ENCODE results near the gene HPS3. TPM values are rescaled to one million over a fixed set of nuclear protein-coding genes. Genes with fewer than 3 reads are reported as not detected.

Gene HPS3
- total RNA-seq, 1 experiment from 2014 or later = 11.3 TPM

DNA sequence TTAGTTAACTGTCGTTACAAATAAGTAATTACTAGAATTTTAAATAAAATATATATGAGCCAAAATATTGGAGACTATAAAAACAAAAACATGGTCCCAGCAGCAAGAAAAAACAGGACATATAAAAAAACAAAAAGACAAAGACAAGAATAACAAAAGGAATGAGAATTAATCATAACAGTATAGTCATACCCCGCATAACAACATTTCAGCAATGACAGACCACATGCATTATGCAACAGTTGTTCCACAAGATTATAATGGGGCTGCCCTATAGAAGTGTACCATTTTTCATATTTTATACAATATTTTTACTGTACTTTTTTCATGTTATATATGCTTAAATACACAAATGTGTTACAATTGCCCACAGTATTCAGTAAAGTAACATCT is 48.7 kb upstream of the HPS3 start:
- BruUV-seq (replicated peaks) = no TSS peak
- no peak overlapping the region for H2AFZ ChIP-seq (ENCODE audit: low read length)
- no peak overlapping the region for H3K4me2 ChIP-seq (ENCODE audit: low read length)
- H3F3A ChIP-seq (ENCODE audit: low read length, unreplicated experiment) = no peaks in the 10 kb centered on the region
- no peak for TF ChIP-seq EZH2phosphoT487 (IDR thresholded peaks at IDR 0.05; ENCODE audit: borderline replicate concordance, low read length)
- no peak for TF ChIP-seq EZH2 (IDR thresholded peaks at IDR 0.05; ENCODE audit: low read length, unreplicated experiment)
- TF ChIP-seq, protein P1, sequence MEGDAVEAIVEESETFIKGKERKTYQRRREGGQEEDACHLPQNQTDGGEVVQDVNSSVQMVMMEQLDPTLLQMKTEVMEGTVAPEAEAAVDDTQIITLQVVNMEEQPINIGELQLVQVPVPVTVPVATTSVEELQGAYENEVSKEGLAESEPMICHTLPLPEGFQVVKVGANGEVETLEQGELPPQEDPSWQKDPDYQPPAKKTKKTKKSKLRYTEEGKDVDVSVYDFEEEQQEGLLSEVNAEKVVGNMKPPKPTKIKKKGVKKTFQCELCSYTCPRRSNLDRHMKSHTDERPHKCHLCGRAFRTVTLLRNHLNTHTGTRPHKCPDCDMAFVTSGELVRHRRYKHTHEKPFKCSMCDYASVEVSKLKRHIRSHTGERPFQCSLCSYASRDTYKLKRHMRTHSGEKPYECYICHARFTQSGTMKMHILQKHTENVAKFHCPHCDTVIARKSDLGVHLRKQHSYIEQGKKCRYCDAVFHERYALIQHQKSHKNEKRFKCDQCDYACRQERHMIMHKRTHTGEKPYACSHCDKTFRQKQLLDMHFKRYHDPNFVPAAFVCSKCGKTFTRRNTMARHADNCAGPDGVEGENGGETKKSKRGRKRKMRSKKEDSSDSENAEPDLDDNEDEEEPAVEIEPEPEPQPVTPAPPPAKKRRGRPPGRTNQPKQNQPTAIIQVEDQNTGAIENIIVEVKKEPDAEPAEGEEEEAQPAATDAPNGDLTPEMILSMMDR (conservative IDR thresholded peaks at IDR 0.05; ENCODE audit: low read depth, low read length) = no peak
- H3K79me2 ChIP-seq (ENCODE audit: low read length) = peaks cover 74% of the 10 kb centered on the region
- H4K20me1 ChIP-seq (ENCODE audit: low read length) = no peaks in the 10 kb centered on the region
- ChIA-PET POLR2A (ENCODE audit: unreplicated experiment) (interaction anchor here (0.6 kb wide), 1 partner anchor 136 kb away, joined by 12 read pairs; no protein-coding TSS in a partner anchor), CTCF (no interaction called here)
- no peaks in the 10 kb centered on the region for H3K9me2 ChIP-seq (replicated peaks; ENCODE audit: low read length)
- ATAC-seq (no peak), DNase-seq (peak; percentile 40)
- intact Hi-C loops (cut with micrococcal nuclease) = loop anchor here (5.0 kb wide), 1 partner anchor 88 kb away; the partner anchor contains the start of gene GYG1
- 0 out of 2 replicates have a peak, but pooled peaks cover under 1% of the 10 kb centered on the region for H3K36me3 ChIP-seq (ENCODE audit: low read depth, low read length)
- H3K9me3 ChIP-seq (ENCODE audit: low read length) = no peaks in the 10 kb centered on the region
- H3K9ac ChIP-seq (ENCODE audit: low read length) = no peak overlapping the region
- no peaks in the 10 kb centered on the region for H3K27me3 ChIP-seq (ENCODE audit: low read length)
- H3K4me1 ChIP-seq (ENCODE audit: insufficient read depth, low read length) = peaks cover 13% of the 10 kb centered on the region
- no peak overlapping the region for H3K4me3 ChIP-seq (ENCODE audit: low read length)
- no peak overlapping the region for H3K27ac ChIP-seq (ENCODE audit: low read length)

DNA sequence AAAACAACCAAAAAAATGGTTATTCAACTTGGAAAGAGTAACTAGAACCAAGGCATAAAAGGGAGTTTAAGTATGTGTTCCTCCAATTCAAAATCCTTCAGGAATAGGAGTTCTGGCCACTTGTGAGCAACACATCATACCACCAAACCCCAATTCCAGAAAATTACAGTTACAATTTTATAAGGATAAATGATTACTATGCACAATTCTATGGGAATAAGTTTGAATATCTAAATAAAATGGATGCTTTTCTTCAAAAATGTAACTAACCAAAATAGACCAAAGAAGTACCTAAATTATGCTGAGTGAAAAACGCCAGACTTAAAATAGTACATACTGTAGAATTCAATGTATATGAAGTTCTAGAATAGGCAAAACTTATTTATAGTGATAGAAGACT is 47.7 kb upstream of the HPS3 start:
- Histone ChIP-seq H3K9me2 (replicated peaks; ENCODE audit: low read length) (no peaks in the 10 kb centered on the region), H3K27me3 (ENCODE audit: low read length) (no peaks in the 10 kb centered on the region), H2AFZ (ENCODE audit: low read length) (no peak overlapping the region), H3F3A (ENCODE audit: low read length, unreplicated experiment) (no peaks in the 10 kb centered on the region), H3K79me2 (ENCODE audit: low read length) (peaks cover 76% of the 10 kb centered on the region), H3K4me1 (ENCODE audit: insufficient read depth, low read length) (peaks cover 16% of the 10 kb centered on the region), H3K27ac (ENCODE audit: low read length) (no peak overlapping the region), H3K9me3 (ENCODE audit: low read length) (no peaks in the 10 kb centered on the region), H3K9ac (ENCODE audit: low read length) (no peak overlapping the region), H3K36me3 (ENCODE audit: low read depth, low read length) (no peaks in the 10 kb centered on the region), H3K4me3 (ENCODE audit: low read length) (no peak overlapping the region), H4K20me1 (ENCODE audit: low read length) (no peaks in the 10 kb centered on the region), H3K4me2 (ENCODE audit: low read length) (no peak overlapping the region)
- no peak for DNase-seq
- intact Hi-C loops (cut with micrococcal nuclease) = loop anchor here (5.0 kb wide), 1 partner anchor 89 kb away; the partner anchor contains the start of gene GYG1
- TF ChIP-seq EZH2phosphoT487 (IDR thresholded peaks at IDR 0.05; ENCODE audit: borderline replicate concordance, low read length) (no peak), EZH2 (IDR thresholded peaks at IDR 0.05; ENCODE audit: low read length, unreplicated experiment) (no peak)
- TF ChIP-seq, protein P1 (conservative IDR thresholded peaks at IDR 0.05; ENCODE audit: low read depth, low read length) = no peak
- no peak for ATAC-seq
- ChIA-PET POLR2A (ENCODE audit: unreplicated experiment) (no interaction called here), CTCF (no interaction called here)
- BruUV-seq (replicated peaks) = no TSS peak

DNA sequence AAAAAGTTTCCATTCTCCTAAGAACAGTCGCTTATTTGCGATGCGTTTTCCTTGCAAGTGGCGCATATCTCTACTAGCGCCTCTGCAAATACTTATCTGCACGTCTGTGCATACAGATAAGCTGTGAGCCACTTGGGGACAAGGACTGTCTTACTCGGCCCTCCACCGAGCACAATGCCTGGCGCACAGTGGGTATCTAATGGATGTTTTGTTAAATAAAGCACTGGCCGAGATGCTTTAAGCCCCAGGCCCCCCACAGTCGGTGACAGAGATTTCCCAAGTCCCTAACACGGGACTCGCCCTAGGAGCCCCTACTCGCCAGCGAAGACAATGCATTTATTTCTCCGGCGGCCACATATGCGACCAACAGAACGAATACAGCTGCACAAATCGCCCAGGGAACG is 43.6 kb upstream of the HPS3 start:
- TSS peak; percentile 69 for BruUV-seq (replicated peaks)
- ATAC-seq (peak; percentile 50), DNase-seq (peak; percentile 46)
- Histone ChIP-seq H2AFZ (ENCODE audit: low read length) (peak overlapping the region; percentile 93), H3K9ac (ENCODE audit: low read length) (peak overlapping the region; percentile 80), H3K4me1 (ENCODE audit: insufficient read depth, low read length) (peaks cover 16% of the 10 kb centered on the region), H3F3A (ENCODE audit: low read length, unreplicated experiment) (no peaks in the 10 kb centered on the region), H3K9me2 (replicated peaks; ENCODE audit: low read length) (no peaks in the 10 kb centered on the region), H3K9me3 (ENCODE audit: low read length) (no peaks in the 10 kb centered on the region), H3K36me3 (ENCODE audit: low read depth, low read length) (no peaks in the 10 kb centered on the region), H3K27me3 (ENCODE audit: low read length) (no peaks in the 10 kb centered on the region), H3K79me2 (ENCODE audit: low read length) (peaks cover 50% of the 10 kb centered on the region), H3K4me2 (ENCODE audit: low read length) (peak overlapping the region; percentile 91), H3K27ac (ENCODE audit: low read length) (no peak overlapping the region), H4K20me1 (ENCODE audit: low read length) (no peaks in the 10 kb centered on the region), H3K4me3 (ENCODE audit: low read length) (peak overlapping the region; percentile 98)
- TF ChIP-seq EZH2phosphoT487 (IDR thresholded peaks at IDR 0.05; ENCODE audit: borderline replicate concordance, low read length) (no peak), EZH2 (IDR thresholded peaks at IDR 0.05; ENCODE audit: low read length, unreplicated experiment) (no peak)
- TF ChIP-seq, protein P1 (conservative IDR thresholded peaks at IDR 0.05; ENCODE audit: low read depth, low read length) = no peak
- ChIA-PET CTCF (no interaction called here), POLR2A (ENCODE audit: unreplicated experiment) (no interaction called here)
- intact Hi-C loops (cut with micrococcal nuclease) = loop anchor here (2.0 kb wide), 2 partner anchors 43 to 131 kb away; no protein-coding TSS in a partner anchor

Data from PC-3 (cell line).